Stimulated activated CD4-positive, alpha-beta T cell treated with anti-CD3 and anti-CD28 coated beads, Interleukin-15, amount 100 ng/mL, for 48 hours (primary cell): ENCODE data around the gene LRRC7.

Experiments used
- DNase-seq, 2 donors: peaks; one replicate each; pipeline ENCODE4 v3.0.0-alpha.2; 2020; ENCODE audit warnings: low read depth in 2 of 2

LRRC7 gene

GRCh38 chr1:69589799-69590198 is 22.1 kb downstream of the LRRC7 start:
- no peak for DNase-seq

- DNase-seq: no peak
Observed at GRCh38 chr1:69592341-69592740, 24.6 kb downstream of the LRRC7 start.

DNA sequence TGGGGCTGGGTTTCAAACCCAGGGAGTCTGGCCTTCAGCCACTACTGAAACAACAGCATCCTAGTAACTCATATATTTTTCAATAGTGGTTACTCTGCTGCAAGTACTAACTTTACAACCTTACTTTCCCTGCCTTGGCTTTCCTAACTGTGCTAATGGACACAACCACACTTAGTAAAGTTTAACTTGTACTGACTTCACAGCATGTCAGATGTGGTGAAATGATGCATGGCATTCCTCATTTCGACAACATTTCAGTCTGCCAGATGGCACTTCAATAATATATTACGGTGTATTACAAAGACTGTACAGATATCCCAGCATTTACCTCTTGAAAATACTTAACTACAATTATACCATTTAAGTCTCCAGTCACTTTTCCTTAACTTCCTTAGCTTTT is 27.8 kb downstream of the LRRC7 start:
- no peak for DNase-seq

DNA sequence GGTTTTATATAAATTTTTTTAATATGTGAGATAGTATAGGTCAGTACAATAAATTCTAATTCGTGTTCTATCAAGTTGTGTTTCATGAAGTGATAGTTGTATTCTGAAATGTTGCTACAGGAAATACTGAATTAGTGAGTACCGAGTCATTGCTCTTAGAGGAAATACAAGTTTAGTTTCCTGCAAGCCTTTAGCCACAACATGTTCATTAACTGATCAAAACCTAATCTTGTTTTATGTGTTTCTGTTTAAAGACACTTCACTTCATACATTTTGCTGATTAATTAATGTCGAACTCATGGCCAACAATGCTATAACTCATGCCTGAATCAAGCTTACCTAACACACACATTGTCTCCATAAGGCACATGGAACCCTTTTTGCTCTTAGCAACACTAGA is 43.6 kb downstream of the LRRC7 start:
- no peak for DNase-seq

DNA sequence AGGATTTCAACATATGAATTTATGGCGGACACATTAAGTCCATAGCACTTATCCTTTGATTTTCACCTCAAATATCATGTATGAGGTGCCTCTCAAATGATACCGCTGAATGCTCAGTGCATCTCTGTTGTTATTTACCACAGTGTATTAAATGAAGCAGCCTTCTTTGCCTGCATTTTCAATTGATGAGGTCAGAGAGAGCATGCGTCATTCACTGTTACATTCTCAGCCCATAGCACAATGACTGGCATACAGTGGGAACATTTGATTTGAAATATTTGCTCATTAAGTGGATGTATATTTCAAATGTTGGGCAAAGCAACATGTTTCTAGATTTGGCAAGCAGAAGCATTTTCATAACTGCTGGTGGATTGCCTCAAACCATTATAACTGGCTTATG is 45.7 kb downstream of the LRRC7 start:
- DNase-seq: no peak

GRCh38 chr1:69638673-69639072 is 71.0 kb downstream of the LRRC7 start:
- no peak for DNase-seq

- DNase-seq: no peak
Observed at GRCh38 chr1:69639159-69639558, 71.4 kb downstream of the LRRC7 start.

GRCh38 chr1:69643266-69643665 is 75.5 kb downstream of the LRRC7 start:
- no peak for DNase-seq

GRCh38 chr1:69645477-69645876 is 77.8 kb downstream of the LRRC7 start:
- no peak for DNase-seq

DNA sequence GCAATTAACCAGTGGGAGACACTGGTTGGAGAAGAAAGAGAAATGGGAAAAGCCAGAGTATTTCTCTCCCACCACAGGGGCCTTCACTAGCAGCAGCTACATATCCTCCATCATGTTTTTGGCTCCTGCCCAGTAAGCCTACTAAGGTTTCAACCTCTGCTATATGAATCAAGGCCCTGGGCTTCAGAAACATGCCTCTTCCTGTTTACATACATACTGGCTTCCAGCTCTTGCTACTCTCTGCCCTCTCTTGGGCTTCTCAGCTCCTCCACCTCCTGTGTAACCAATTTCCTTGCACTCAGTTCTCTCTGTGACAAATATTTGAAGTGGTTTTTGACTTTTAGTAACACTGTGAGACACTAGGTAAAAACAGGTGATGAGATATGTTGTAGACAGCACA is 80.8 kb downstream of the LRRC7 start:
- no peak for DNase-seq

- DNase-seq: no peak
Observed at GRCh38 chr1:69649383-69649990, 81.8 kb downstream of the LRRC7 start.

DNA sequence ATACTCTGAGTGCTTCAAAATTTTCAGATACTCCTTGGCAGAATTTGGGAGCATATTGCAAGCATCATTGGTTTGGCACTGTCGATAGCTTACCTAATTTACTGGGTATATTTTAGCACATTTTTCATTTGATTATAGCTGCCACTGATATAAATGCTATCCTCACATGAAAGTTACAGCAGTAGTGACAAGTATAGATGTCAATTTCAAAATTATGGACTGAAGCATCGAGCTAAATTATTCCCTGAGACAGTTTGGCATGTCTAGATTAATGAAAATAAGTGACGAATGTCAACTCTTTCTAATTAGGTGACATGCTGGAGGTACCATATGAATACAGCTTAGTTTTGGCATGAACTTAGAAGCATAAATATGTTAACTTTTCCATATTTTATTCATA is 83.1 kb downstream of the LRRC7 start:
- no peak for DNase-seq

- no peak for DNase-seq
Observed at GRCh38 chr1:69651656-69652055, 83.9 kb downstream of the LRRC7 start.

- DNase-seq: no peak
Observed at GRCh38 chr1:69657971-69658370, 90.2 kb downstream of the LRRC7 start.

GRCh38 chr1:69661686-69662085 is 94.0 kb downstream of the LRRC7 start:
- DNase-seq: no peak

DNA sequence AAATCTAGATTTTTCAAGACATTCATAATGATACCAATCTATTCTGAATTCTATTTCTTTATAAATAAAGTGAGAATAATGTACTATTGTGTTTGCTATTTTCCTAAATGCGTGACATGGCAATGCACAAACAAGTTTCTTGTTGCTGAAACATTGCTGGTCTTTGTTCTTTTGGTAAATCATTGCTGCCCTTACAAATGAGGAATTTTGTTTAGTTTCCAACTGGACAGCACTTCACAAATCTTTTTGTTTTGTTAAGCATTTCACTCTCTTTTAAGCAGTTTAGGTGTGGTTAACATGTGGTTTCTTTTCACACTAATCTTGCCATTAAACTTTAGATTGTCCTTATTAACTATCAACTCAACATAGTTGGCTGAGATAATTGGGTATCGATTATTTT is 94.6 kb downstream of the LRRC7 start:
- DNase-seq: no peak

DNA sequence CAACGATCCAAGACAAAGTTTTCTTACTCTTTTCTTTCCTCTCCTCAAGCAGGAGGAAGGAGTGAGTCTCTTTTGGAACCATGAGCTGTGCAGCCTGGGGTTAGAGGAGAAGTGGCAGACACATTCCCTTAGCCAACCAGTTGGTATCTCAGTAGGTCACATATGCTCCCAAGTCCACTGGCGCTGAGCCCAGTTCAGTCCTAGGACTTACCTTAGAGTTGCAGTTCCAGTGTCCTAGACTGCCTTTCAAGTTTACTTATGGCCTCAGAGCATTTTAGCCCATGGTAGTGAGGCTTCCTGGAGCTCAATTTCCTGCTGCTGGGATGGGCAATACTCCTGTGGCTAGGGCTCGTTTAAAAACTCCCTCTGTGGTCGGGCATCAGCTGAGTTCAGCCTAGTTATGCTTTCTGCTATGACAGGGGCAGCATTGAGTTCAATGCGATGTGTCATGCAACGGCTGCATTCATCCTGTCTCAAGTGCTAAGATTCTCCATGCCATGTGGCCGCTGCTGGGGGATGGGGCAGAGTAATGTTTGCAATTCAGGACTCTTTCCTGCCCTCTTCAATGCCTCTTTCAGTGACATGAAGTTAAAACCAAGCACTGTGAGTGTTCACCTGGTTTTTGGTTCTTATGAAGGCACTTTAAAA is 103.8 kb downstream of the LRRC7 start:
- no peak for DNase-seq

- no peak for DNase-seq
Observed at GRCh38 chr1:69673321-69673720, 105.6 kb downstream of the LRRC7 start.

DNA sequence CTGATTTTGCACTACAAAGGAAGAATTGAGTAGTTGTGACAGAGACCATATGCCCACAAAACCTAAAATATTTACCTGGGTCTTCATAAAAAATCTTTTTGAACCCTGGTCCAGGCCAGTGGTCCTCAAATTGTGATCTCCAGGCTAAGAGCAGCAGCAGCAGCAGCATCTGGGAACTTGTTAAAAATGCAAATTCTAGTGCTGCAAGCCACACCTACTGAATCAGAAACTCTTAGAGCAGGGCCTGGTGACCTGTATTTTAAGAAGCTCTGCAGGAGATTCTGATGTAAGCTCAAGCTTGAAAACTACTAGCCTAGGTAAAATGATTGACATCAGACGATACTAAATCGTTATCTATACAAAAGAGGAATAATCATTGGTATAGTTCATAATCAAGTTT is 112.2 kb downstream of the LRRC7 start:
- DNase-seq: no peak

DNA sequence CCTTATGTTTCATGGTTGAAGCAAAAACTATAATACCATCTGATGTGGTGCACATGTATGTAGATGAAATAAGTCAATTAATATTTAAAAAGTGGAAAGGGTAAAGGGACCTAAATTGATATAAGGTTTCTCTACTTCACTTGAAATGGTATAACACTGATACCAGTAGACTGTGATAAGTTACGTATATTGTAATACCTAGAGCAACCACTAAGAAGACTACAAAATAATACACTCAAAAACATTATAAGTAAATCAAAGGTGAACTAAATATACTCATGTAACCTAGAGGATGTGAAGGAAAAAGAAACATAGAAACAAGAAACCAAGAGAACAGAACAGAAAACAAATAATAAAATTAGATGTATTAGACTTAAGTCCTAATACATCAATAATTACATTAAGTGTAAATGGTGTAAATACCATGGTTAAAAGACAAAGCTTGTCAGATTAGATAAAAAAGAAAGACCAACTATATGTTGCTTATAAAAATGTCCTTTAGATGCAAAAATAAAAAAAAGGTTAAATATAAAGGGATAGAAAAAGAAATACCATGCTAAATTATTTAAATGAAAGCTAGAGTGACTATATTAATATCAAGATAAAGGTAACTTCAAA is 118.8 kb downstream of the LRRC7 start:
- no peak for DNase-seq

DNA sequence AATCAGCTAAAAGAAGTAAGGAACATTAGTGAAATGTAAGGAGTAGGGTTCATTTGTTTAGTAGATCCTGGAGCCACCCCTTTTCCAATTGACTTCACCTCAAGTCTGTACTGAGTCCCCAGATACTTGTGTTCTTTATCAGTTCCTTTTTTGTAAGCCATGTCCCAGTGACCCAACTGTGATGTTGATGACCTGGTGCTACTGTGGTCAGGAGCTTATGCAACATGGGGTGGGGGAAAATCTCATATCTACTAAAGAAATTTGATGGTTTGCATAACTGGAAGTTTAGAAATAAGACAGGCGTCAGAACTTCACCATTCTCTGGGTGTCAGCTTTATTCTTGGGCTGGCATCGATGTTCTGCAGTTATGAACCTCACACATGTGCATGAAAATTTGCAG is 120.5 kb downstream of the LRRC7 start:
- no peak for DNase-seq

GRCh38 chr1:69691179-69691578 is 123.5 kb downstream of the LRRC7 start:
- DNase-seq: no peak

- DNase-seq: no peak
Observed at GRCh38 chr1:69693921-69694675, 126.4 kb downstream of the LRRC7 start.
